Measurements from ENCODE around the gene TMEM209. TPM values are rescaled to one million over a fixed set of nuclear protein-coding genes. Genes with fewer than 3 reads are reported as not detected.

TMEM209 gene
- total RNA-seq, 2 donors from 2014 or later = 7.6 to 12.2 TPM

DNA sequence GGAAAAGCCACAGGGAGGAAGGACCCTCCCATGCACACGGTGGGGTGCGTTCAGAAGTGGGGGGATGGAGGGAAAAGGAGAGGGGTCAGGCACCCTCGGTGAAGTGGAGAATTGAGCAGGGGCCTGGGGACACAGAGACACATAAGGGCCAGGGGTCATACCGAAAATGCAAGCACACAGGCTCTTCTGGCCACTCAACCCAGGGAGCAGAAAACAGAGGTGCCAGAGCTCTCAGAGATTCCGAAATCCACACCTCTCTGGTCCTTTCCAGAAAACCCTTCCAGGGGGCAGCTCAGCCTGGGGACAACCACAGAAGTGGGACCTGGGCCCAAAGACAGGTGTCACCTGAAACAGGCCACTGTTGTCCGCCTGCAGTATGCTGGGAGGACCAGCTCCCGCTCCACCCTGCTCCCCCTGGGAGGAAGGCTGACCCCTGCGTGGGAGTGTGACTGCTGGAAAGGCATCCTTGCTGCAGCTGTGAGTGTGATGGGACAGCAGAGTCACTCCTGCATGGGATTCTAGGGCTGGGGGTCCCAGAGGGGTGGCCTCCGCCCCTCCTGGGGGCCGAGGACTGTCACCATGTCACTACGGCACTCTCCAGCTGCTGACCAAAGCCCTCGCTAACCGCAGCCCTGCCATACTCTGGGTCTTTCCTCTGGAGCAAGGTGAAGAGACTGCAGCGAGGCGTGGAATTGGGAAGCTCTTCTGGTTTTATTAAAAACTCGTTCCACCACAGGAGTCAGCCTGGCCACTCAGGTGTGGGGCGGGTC is 63.1 kb downstream of the TMEM209 start:
- TF ChIP-seq POLR2A (IDR thresholded peaks at IDR 0.05) = no peak
- TF ChIP-seq, protein P1, sequence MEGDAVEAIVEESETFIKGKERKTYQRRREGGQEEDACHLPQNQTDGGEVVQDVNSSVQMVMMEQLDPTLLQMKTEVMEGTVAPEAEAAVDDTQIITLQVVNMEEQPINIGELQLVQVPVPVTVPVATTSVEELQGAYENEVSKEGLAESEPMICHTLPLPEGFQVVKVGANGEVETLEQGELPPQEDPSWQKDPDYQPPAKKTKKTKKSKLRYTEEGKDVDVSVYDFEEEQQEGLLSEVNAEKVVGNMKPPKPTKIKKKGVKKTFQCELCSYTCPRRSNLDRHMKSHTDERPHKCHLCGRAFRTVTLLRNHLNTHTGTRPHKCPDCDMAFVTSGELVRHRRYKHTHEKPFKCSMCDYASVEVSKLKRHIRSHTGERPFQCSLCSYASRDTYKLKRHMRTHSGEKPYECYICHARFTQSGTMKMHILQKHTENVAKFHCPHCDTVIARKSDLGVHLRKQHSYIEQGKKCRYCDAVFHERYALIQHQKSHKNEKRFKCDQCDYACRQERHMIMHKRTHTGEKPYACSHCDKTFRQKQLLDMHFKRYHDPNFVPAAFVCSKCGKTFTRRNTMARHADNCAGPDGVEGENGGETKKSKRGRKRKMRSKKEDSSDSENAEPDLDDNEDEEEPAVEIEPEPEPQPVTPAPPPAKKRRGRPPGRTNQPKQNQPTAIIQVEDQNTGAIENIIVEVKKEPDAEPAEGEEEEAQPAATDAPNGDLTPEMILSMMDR (IDR thresholded peaks at IDR 0.05) = no peak

DNA sequence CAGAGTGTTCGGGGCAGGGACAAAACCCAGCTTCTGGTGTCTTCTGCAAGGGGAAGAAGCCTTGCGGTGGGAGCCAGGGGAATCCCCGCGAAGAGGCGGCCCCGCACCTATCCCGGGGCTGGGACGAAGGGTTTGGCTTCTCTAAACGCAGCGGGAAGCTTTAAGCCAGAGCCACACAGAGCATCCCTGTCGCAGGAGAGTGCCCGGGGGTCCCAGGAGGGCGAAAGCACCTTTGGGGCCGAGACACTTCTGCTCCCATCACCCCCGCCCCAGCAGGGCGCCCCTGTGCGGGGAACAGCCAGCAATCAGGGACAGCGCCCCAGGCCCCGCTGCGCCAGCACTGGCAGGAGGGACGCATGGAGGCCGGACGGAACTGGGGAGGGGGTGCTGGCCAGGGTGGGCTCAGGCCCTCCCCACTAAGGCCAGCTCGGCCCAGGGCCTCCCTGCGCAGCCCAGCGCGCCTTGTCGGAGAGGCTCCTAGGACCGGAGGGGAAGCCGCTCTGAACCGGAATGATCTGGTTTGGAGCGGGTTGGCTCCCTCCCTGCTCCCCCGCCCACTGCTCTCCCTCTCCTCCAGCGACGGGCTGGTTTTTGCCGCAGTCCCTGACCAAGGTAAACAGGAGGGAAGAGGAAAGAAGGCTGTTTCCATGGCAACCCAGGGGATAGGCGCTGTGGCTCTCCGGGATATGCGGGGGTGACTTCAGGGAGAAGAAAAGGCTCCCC is 63.9 kb downstream of the TMEM209 start:
- no peaks in the 10 kb centered on the region for H3K9me3 ChIP-seq
- no peaks in the 10 kb centered on the region for H3K36me3 ChIP-seq (replicated peaks in 1 of 2; ENCODE audit: insufficient read depth in 1 of 2, low read depth in 2 of 2)
- peak overlapping the region; percentile 62 to 86 (median 84) for H3K27ac ChIP-seq
- 6 to 31% methylated on average over 25 to 39 of the region's 39 CpGs for WGBS, 2 donors
- DNase-seq = peak; percentile 66 to 85 (median 81)
- no peaks in the 10 kb centered on the region for H3K27me3 ChIP-seq
- intact Hi-C loops (cut with DNase I) = no loop called here
- peak overlapping the region; percentile 19 to 20 for H3K4me3 ChIP-seq
- peak; percentile 81 for ATAC-seq
- peaks cover 47% of the 10 kb centered on the region for H3K4me1 ChIP-seq
- TF ChIP-seq, protein P1 (IDR thresholded peaks at IDR 0.05) = peak in 1 of 7 experiments; percentile 7
- peak in 2 of 3 donors; percentile 71 to 74 for TF ChIP-seq POLR2A (IDR thresholded peaks at IDR 0.05)

More for the DNA sequence above, 63.1 kb downstream of the TMEM209 start:
- H3K27me3 ChIP-seq = no peaks in the 10 kb centered on the region
- no peaks in the 10 kb centered on the region for H3K36me3 ChIP-seq (replicated peaks in 1 of 2; ENCODE audit: insufficient read depth in 1 of 2, low read depth in 2 of 2)
- peak overlapping the region in 1 of 2 donors; percentile 20 for H3K4me3 ChIP-seq
- no peak for ATAC-seq
- H3K27ac ChIP-seq = peak overlapping the region in 3 of 4 donors; percentile 83 to 86 (median 84)
- DNase-seq = no peak
- WGBS, 2 donors = 59 to 67% methylated on average over 11 to 17 of the region's 17 CpGs
- peaks cover 47% of the 10 kb centered on the region for H3K4me1 ChIP-seq
- no peaks in the 10 kb centered on the region for H3K9me3 ChIP-seq
- intact Hi-C loops (cut with DNase I) = no loop called here

DNA sequence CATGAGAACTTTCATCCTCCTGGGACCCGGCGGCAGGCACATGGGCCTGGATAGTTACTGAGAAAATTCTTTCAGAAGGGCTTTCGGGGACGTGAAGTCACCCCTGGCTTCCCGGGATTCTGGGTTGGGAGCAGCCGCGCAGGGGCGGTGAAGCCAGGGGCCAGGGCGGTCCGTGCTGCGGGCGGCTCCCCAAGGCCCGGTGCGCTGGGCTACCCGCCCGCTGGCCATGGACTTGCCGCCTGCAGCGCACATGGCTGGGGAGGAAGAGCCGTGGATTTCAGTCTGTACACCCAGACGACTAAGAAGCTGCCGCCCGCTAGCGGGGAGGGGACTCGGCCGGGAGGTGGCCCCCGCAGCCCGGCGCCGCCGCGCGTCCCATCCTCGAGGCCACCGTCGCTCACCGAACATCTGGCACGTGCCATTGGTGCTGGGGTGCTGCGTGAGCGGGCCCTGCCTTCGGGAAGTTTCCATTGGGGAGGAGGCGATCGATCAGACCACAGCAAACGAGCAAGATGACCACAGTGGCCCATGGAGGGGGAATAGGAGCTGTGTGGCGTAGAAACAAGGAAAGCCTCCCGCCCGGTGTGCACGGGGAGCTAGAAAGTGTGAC is 64.5 kb downstream of the TMEM209 start:
- 79 to 94% methylated on average over 6 to 42 of the region's 47 CpGs for WGBS, 2 donors
- TF ChIP-seq, protein P1 (IDR thresholded peaks at IDR 0.05) = no peak
- TF ChIP-seq POLR2A (IDR thresholded peaks at IDR 0.05) = no peak
- intact Hi-C loops (cut with DNase I) = no loop called here
- peaks cover 47% of the 10 kb centered on the region for H3K4me1 ChIP-seq
- DNase-seq = no peak
- no peaks in the 10 kb centered on the region for H3K9me3 ChIP-seq
- no peak for ATAC-seq
- peak overlapping the region in 1 of 2 donors; percentile 19 for H3K4me3 ChIP-seq
- no peaks in the 10 kb centered on the region for H3K36me3 ChIP-seq (replicated peaks in 1 of 2; ENCODE audit: insufficient read depth in 1 of 2, low read depth in 2 of 2)
- H3K27me3 ChIP-seq = no peaks in the 10 kb centered on the region
- peak overlapping the region; percentile 62 to 86 (median 84) for H3K27ac ChIP-seq

DNA sequence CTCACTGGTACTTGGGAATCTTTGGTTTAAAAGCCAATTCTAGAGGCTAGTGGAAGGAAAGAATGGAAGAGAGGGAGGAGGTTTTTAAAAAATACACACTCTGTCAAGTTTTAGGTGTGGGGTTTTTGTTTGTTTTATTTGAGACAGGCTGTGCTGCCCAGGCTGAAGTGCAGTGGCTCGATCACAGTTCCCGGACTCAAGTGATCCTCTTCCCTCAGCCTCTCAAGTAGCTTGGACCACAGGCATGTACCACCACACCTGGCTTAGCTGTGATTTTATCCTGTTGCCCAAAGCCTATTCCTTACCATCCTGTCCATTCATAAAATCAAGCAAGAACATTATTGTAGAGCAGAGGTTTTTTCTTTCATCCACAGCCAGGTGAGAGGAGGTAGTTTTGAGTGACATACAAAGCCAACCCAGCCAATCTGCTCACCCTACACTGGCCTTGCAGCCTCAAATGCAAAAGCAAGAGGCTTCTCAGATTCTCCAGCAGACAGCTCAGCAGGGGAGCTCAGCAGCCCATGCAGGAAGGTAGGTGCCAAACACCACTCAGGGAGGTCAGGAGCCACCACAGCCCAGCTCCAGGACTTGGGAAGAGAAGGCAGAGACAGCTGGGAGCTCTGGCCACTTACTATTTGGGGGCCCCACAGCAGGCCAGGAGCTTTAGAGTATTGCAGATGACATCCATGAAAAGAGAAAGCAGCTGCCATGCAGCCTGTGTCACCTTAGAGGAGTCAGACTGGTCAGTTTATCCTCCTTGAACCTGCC is 65.8 kb downstream of the TMEM209 start:
- TF ChIP-seq, protein P1 (IDR thresholded peaks at IDR 0.05) = no peak
- no peak for TF ChIP-seq POLR2A (IDR thresholded peaks at IDR 0.05)

More for the DNA sequence above, 65.8 kb downstream of the TMEM209 start:
- Histone ChIP-seq H3K4me1 (peaks cover 36% of the 10 kb centered on the region), H3K9me3 (no peaks in the 10 kb centered on the region), H3K27me3 (no peaks in the 10 kb centered on the region), H3K36me3 (replicated peaks in 1 of 2; ENCODE audit: insufficient read depth in 1 of 2, low read depth in 2 of 2) (no peaks in the 10 kb centered on the region), H3K27ac (peak overlapping the region in 1 of 4 donors; percentile 31), H3K4me3 (no peak overlapping the region)
- WGBS, 2 donors = 88 to 96% methylated on average over 2 of the region's 2 CpGs
- DNase-seq (no peak), ATAC-seq (no peak)
- intact Hi-C loops (cut with DNase I) = no loop called here

Data from body of pancreas (tissue), 4 donors.